HG03095 (cell line): ENCODE measurements around the gene OGFR.
A peak's percentile ranks its signal among the peaks of the same experiment; 100 is the strongest.

Experiments
- ATAC-seq: cut with Tn5 transposase; IDR thresholded peaks from one replicate; pipeline ENCODE4 v1.9.1; 2021; ENCODE audit warnings: moderate library complexity; ENCODE audit not compliant: unreplicated experiment

The OGFR gene

DNA sequence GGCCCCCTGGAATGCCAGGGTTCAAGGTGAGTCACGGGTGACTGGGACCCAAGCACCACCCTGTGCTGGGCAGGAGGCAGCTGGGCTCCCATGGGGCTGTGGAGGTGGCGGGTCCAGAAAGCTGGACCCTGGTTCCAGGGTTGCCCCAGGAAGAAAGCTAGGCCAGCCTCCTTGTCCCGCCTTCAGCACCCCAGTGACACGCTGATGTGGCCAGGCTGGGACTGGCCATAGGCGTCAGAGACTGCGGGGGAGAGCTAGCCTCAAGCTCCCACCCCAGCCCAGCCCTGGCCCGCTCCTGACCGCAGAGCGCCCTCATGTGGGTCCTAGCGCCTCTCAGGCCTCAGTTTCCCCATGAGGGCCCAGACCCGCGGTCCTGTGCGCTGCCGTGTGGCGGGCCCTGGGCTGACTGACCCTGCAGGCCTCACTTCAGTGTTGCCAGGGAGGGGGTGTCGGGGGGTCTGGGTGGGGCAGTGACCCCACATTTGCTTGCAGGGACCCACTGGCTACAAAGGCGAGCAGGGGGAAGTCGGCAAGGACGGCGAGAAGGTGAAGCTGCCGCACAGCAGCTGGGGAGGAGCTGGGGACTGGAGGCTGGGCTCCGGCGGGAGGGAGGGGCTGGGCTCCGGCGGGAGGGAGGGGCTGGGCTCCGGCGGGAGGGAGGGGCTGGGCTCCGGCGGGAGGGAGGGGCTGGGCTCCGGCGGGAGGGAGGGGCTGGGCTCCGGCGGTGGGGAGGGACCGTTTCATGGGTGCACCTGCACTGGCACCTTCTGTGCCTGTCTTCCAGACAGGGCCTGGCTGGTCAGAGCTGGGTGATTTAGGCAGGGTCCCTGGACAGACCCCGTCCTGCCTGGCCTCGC lies 20.1 kb downstream of the OGFR start:
- no peak for ATAC-seq

DNA sequence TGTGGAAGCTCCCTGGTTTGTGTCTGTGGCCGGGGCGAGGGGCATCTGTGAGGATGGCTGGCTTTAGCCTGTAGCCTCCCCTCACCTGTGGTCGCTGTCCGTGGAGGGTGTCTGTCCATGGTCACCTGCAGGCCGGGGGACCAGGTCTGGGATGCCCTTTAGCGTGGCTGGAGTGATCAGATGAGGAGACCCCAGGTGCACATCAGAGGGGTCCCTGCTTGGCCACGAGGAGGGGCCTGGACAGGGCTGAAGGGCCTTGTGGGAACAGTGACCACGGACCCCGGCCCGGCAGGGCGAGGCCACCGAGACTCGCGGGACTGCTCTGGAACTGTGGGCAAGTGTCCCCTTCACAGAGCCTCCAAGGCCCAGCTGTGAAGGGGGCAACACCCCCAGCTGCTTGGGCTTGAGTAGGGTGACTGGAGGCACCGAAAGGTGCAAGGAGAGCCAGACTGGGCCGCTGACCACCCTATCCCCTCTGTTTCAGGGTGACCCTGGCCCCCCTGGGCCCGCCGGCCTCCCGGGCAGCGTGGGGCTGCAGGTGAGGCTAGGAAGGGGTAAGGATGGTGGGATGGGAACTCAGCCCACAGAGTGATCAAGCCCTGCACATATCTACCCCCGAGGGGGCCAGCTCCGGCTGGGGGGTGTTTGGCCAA lies 20.8 kb downstream of the OGFR start:
- no peak for ATAC-seq

DNA sequence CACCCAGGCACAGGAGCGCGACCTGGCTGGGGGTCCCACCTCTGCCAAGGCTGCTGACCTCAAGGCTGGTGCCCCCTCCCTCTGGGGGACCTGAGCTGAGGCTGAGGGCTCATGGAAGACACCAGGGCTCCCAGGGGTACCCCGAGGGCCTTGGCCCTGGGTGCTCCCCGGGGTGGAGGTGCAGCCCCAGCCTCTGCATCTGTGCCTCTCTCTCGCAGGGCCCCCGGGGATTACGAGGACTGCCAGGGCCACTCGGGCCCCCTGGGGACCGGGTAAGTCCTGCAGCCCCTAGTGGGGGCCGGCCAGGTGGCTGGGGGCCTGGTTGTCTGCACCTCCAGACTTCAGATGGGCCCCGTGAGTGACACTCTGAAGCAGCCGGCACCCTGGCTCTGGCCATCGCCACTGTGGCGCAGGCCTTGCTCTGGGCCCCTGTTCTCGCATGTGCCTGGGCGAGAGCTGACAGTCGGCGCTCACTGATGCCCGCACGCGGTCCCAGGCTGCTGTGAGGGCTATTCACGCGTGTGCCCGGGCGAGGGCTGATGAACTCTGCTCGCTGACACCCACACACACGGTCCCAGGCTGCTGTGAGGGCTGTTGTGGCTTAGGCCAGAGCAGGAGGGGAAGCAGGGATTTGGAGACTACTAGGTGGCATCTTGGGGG lies 21.5 kb downstream of the OGFR start:
- ATAC-seq, result no peak

DNA sequence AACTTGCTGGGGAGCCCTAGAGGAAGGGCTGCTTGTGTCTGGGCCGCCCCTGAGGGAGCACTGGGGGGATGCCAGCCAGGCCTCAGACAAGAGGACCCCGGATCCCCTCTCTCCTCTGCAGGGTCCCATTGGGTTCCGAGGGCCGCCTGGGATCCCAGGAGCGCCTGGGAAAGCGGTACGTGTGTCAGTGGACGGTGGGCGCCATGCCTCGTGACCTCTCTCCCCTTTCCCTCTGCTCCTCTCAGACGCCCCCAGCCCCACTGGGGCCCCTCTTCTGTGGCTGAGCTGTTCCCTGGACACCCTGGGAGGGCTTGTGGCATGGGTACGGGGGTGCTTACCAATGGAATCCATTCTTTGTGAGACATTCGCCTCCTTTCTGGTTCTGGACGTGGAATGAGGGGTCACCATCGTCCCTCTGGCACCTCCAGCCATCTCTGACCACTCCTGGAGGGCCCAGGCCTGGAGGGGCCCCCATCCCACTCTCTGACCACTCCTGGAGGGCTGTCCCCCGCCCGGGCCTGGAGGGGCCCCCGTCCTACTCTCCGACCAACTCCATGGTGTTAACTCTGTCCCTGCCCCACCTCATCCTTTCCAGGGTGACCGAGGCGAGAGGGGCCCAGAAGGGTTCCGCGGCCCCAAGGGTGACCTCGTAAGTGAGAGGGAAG lies 22.1 kb downstream of the OGFR start:
- no peak for ATAC-seq

GRCh38 chr20:62827311-62828038 lies 22.8 kb downstream of the OGFR start:
- no peak for ATAC-seq

DNA sequence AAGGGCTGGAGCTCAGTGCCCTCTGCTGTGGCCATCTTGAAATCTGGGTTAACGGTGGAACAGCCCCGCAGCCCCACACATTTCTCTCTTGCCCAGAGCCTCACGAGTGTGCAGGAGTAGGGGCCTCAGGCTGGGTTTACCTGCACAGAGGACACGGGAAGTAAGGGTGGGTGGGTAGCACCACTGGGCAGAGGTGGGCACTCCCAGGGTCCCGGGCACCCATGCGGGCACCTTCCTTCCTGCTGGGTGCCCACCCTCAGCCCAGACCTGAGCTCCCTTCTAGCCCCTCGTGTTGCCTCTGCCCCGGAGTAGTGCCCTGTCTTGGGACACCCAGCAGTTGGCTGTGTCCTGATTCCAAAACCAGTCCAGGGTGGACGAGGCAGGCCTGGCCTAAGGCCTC lies 23.4 kb downstream of the OGFR start:
- ATAC-seq, result no peak

GRCh38 chr20:62828511-62829230 lies 24.0 kb downstream of the OGFR start:
- no peak for ATAC-seq

DNA sequence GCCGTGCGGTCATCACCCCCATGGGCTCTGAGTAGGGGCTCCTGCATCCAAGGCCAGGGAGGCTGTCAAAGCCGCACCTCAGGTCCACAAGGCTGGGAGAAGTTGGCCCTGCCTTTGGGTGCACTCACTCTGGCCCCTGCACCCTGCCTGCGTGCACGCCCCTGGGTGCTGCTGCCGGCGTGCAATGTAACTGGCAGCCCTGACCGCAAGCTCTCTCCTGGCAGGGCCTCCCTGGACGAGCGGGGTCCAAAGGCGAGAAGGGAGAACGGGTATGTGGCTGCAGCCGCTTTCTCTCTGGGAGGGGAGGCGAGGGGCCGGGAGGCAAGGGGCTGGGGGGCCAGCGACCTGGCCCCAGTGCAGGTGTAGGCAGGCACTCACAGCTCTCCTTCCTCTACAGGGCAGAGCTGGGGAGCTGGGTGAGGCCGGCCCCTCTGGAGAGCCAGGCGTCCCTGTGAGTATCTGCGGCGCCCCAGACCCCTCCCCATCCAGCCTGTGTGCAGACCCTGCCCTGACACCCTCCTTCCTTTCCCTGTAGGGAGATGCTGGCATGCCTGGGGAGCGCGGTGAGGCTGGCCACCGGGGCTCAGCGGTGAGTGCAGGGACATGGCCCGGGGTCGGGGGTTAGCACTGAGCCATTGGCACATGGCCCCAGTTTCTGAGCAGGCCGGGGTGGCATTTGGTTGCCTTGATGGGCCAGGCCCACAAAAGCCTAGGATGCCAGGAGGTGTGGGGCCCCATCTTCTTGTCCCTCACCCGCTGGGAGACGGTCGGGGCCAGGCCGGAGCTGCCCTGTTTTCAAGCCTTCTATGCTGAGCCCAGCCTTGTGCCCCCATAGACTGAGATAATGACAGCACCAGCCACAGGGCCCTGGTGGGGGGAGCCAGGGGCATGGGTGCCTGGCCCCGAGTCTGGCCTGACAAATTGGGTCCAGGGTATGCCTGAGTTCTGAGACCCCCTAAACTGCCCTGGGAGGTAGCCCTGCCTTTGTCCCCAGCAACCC lies 24.9 kb downstream of the OGFR start:
- no peak for ATAC-seq

DNA sequence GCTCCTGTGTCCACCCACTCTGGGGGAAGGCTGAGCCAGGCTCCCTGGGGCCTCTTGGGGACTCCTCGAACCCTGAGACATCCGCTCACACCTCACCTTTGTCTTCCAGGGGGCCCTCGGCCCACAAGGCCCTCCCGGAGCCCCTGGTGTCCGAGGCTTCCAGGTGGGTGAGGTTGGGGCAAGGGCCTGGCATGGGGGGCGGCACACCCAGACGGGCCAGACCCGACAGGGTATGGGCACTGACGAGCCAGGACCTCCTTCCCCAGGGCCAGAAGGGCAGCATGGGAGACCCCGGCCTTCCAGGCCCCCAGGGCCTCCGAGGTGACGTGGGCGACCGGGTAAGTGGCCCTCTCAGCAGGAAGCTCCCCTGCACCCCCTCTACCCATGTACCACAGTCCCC lies 25.6 kb downstream of the OGFR start:
- ATAC-seq, result no peak

DNA sequence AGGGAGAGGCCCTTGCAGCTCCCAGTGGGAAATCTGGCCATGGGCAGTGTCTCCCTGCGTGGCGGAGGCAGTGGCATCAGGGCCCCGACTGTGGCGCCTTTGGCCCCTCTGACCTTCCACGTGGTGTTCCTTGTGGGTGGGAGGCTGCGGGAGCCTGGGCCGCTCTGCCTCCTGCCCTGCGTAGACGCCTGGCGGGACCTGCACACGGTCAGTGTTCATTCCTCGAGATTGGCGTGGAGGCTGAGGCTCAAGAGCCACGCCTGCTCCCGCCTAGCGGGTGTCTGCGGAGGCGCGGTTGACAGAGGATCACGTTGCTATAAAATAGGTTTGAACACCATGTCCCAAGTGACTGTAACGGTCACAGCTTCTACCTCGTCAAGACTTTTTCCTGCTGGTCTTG lies 26.2 kb downstream of the OGFR start:
- no peak for ATAC-seq

GRCh38 chr20:62831361-62831788 lies 26.7 kb downstream of the OGFR start:
- no peak for ATAC-seq

DNA sequence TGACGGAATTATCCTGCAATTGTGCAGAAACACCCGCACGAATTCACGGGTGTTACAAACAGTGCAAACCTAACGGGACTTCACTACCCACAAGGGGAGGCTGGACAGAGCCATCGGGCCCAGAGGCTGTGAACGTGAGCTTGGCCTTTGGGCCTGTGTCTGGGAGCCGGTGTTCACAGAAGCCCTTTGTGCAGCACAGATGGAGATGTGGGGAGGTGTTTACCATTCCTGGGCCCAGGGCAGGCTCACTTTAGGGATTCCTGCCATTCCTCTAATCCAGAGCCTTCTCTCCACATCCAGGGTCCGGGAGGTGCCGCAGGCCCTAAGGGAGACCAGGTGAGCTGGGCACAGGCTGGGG lies 27.2 kb downstream of the OGFR start:
- ATAC-seq, result no peak

GRCh38 chr20:62832212-62832922 lies 27.7 kb downstream of the OGFR start:
- peak; percentile 56 for ATAC-seq

- peak; percentile 26 for ATAC-seq
Observed at GRCh38 chr20:62832951-62833391, 28.3 kb downstream of the OGFR start.

DNA sequence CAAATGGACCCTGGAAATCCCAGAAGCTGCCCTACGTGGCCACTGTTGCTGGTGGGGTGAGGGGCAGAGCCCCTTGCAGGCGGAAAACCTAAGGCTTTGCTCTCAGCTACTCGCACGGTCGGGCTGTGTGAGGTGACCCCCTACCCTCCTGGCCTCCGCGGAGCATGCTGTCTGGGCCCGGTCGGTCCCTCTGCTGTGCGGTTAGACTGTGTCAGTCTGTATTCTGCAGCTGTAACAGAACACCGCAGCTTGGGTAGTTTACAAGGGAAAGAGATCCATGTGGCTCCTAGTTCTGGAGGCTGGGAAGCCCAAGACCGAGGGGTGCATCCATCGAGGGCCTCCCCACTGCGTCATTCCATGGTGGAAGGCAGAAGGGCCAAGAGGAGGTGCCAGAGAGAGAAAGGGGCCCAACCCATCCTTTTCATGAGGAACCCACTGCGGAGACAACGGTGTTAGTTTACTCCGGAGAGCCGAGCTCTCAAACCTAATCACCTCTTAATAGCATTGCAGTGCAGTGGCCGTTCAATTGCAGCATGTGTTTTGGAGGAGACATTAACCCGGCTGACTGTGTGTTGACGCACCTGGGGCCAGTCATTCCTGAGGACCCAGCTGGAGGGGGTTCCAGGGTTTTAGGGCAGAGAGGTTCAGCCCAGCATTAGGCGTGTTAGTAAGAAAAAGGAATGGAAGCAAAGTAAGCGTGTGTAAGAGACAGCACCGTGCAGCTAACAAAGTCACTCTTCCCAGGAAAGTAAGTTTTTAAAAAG lies 30.5 kb downstream of the OGFR start:
- no peak for ATAC-seq

GRCh38 chr20:62835931-62836861 lies 31.6 kb downstream of the OGFR start:
- ATAC-seq, result no peak
